HG02885 (cell line): ENCODE data around the gene COPE.
"Not testable (repeated sequence)": the region's sequence is repeated elsewhere in the genome, so short reads cannot be mapped to it uniquely, and the experiment has no call there.

Source experiments
- ATAC-seq: cut with Tn5 transposase; IDR thresholded peaks from one replicate; pipeline ENCODE4 v1.9.1; 2021; ENCODE audit warnings: mild to moderate bottlenecking; ENCODE audit not compliant: unreplicated experiment, poor library complexity

The COPE gene

GRCh38 chr19:18910801-18911436 lies 8.3 kb downstream of the COPE start:
- ATAC-seq, result no peak

GRCh38 chr19:18910010-18910409 lies 9.2 kb downstream of the COPE start:
- ATAC-seq, result no peak

- no peak for ATAC-seq
These were observed 10.1 kb downstream of the COPE start for GRCh38 chr19:18908917-18909619.

GRCh38 chr19:18906605-18907519 lies 12.3 kb downstream of the COPE start:
- ATAC-seq, result no peak

GRCh38 chr19:18905513-18906236 lies 13.5 kb downstream of the COPE start:
- ATAC-seq, result no peak

GRCh38 chr19:18905058-18905456 lies 14.1 kb downstream of the COPE start:
- no peak for ATAC-seq

GRCh38 chr19:18904334-18905057 lies 14.7 kb downstream of the COPE start:
- no peak for ATAC-seq

GRCh38 chr19:18903156-18904037 lies 15.8 kb downstream of the COPE start:
- no peak for ATAC-seq

- ATAC-seq, result not testable (repeated sequence)
These were observed 16.7 kb downstream of the COPE start for GRCh38 chr19:18902519-18902918.

GRCh38 chr19:18901491-18901890 lies 17.7 kb downstream of the COPE start:
- ATAC-seq, result no peak

- ATAC-seq, result no peak
These were observed 18.3 kb downstream of the COPE start for GRCh38 chr19:18900700-18901481.

- ATAC-seq, result no peak
These were observed 19.3 kb downstream of the COPE start for GRCh38 chr19:18899624-18900560.

- ATAC-seq, result no peak
These were observed 20.4 kb downstream of the COPE start for GRCh38 chr19:18898607-18899408.

- no peak for ATAC-seq
These were observed 21.0 kb downstream of the COPE start for GRCh38 chr19:18898081-18898606.

GRCh38 chr19:18897094-18898029 lies 21.8 kb downstream of the COPE start:
- ATAC-seq, result no peak
